Measurements from ENCODE around the gene CHI3L2.

The CHI3L2 gene
- total RNA-seq, result 8.6 reads per million, percentile 29 among the genes with 10 or more reads in this experiment

- DNase-seq, result no peak
Measured at GRCh38 chr1:111227434-111227833, at the start of gene CHI3L2. Gene CHI3L2, plus strand, starts transcription at chr1:111227713. Its CDS starts 17 bp downstream, at chr1:111227730.

- no peak for DNase-seq
Measured at GRCh38 chr1:111179968-111180533, 47.5 kb upstream of the CHI3L2 start.

- no peak for DNase-seq
Measured at GRCh38 chr1:111182052-111182451, 45.5 kb upstream of the CHI3L2 start.

GRCh38 chr1:111183308-111184069, 44.0 kb upstream of the CHI3L2 start:
- no peak for DNase-seq

- no peak for DNase-seq
Measured at GRCh38 chr1:111184663-111185062, 42.9 kb upstream of the CHI3L2 start.

- no peak for DNase-seq
Measured at GRCh38 chr1:111190931-111191451, 36.5 kb upstream of the CHI3L2 start.

- no peak for DNase-seq
Measured at GRCh38 chr1:111191496-111191895, 36.0 kb upstream of the CHI3L2 start.

- no peak for DNase-seq
Measured at GRCh38 chr1:111192074-111192473, 35.4 kb upstream of the CHI3L2 start.

GRCh38 chr1:111192658-111193519, 34.6 kb upstream of the CHI3L2 start:
- DNase-seq, result no peak

GRCh38 chr1:111193712-111194480, 33.6 kb upstream of the CHI3L2 start:
- DNase-seq, result no peak

- DNase-seq, result no peak
Measured at GRCh38 chr1:111195002-111195684, 32.4 kb upstream of the CHI3L2 start.

GRCh38 chr1:111196213-111196612, 31.3 kb upstream of the CHI3L2 start:
- no peak for DNase-seq

- peak; percentile 52 for DNase-seq
Measured at GRCh38 chr1:111197598-111198284, 29.8 kb upstream of the CHI3L2 start.

GRCh38 chr1:111198836-111199235, 28.7 kb upstream of the CHI3L2 start:
- no peak for DNase-seq

GRCh38 chr1:111199329-111199728, 28.2 kb upstream of the CHI3L2 start:
- DNase-seq, result no peak

GRCh38 chr1:111199881-111200801, 27.4 kb upstream of the CHI3L2 start, which contains the start of gene DENND2D:
Gene DENND2D, minus strand, starts transcription at chr1:111200646. Its CDS starts 187 bp downstream, at chr1:111200459.
- DNase-seq, result peak; percentile 33

GRCh38 chr1:111200802-111201161, 26.7 kb upstream of the CHI3L2 start:
- DNase-seq, result no peak

GRCh38 chr1:111201275-111202090, 26.0 kb upstream of the CHI3L2 start:
- no peak for DNase-seq

- DNase-seq, result no peak
Measured at GRCh38 chr1:111202366-111202706, 25.2 kb upstream of the CHI3L2 start.

Data from effector CD4-positive, alpha-beta T cell (primary cell).